ENCODE results near the gene ADAM12.

Gene ADAM12

DNA sequence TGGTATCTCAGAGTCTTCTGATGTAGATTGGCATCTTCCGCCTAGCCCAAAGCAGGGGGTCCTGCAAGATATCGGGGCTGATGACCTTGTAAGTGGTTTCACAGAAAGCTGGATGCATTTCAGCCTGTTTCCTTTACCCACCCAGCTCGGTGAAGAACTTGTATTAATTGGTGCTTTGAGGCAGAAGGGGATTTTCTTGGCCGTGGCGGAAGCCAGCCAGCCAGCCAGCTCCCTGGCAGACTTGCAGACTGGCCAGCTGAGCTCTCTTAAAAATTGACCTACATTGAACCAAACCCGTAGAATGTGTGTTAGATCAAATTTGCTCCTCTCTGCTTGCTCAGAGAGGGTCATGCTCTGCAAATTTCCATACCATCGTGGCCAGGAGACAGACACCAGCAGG, 218.4 kb downstream of the ADAM12 start:
- DNase-seq (ENCODE audit: low spot score) = no peak
- TF ChIP-seq, protein P1, sequence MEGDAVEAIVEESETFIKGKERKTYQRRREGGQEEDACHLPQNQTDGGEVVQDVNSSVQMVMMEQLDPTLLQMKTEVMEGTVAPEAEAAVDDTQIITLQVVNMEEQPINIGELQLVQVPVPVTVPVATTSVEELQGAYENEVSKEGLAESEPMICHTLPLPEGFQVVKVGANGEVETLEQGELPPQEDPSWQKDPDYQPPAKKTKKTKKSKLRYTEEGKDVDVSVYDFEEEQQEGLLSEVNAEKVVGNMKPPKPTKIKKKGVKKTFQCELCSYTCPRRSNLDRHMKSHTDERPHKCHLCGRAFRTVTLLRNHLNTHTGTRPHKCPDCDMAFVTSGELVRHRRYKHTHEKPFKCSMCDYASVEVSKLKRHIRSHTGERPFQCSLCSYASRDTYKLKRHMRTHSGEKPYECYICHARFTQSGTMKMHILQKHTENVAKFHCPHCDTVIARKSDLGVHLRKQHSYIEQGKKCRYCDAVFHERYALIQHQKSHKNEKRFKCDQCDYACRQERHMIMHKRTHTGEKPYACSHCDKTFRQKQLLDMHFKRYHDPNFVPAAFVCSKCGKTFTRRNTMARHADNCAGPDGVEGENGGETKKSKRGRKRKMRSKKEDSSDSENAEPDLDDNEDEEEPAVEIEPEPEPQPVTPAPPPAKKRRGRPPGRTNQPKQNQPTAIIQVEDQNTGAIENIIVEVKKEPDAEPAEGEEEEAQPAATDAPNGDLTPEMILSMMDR (IDR thresholded peaks at IDR 0.05; ENCODE audit: extremely low read depth, missing control alignments) = no peak

DNA sequence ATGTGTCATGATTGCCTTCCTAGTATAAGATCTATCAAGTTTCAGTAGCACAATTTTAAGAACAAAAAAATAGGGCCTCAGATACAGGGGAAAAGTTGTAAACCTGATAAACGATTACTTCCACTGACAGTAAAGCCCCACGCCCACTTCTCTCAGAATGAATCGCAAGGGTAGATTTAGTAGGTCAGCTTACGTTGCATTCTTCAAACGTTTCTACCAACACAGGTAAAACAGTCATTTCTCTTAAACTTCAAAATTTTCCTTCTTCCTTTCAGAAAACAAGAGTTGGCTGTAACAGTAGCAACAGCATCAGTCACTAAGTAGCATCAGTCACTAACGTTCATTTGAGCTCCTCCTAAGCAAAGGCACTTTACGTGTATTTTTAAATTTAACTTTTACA, 221.5 kb downstream of the ADAM12 start:
- TF ChIP-seq, protein P1 (IDR thresholded peaks at IDR 0.05; ENCODE audit: extremely low read depth, missing control alignments) = no peak
- no peak for DNase-seq (ENCODE audit: low spot score)

DNA sequence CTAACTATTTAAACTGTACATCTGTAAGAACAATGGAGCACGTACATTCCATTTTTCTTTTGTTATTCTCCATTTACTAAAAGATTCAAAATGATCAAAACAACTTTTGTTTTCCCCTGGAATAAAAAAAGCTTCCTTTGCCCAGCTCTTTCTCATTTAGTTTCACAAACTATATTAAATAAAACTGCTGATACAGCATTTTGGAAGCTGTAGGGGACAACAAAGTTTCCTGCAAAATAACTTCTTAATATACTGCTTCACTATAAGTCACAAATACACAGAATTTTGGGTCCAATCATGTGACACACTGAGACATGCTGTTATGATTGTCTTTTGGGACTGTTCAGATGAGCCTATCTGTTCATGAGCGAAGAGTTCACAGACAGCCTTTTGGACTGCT, 222.4 kb downstream of the ADAM12 start:
- DNase-seq (ENCODE audit: low spot score) = no peak
- TF ChIP-seq, protein P1 (IDR thresholded peaks at IDR 0.05; ENCODE audit: extremely low read depth, missing control alignments) = no peak

DNA sequence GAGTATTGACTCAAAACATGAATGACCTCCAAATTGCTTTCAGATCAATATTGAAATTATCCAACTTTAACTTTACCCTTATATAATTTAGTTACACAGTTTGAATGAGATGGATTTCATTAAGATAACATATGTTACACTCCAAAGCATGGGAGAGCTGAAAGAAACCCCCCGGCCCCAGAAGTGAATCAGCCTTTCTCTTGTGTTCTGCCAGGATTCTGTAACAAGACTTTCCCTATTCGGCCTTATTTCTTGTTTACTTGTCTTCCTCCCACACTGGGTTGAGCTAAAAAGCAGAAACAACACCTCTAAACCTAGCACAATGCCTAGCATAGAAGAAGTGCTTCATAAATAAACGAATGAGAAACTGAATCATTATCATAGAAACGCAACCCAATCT, 224.8 kb downstream of the ADAM12 start:
- TF ChIP-seq, protein P1 (IDR thresholded peaks at IDR 0.05; ENCODE audit: extremely low read depth, missing control alignments) = no peak
- DNase-seq (ENCODE audit: low spot score) = no peak

DNA sequence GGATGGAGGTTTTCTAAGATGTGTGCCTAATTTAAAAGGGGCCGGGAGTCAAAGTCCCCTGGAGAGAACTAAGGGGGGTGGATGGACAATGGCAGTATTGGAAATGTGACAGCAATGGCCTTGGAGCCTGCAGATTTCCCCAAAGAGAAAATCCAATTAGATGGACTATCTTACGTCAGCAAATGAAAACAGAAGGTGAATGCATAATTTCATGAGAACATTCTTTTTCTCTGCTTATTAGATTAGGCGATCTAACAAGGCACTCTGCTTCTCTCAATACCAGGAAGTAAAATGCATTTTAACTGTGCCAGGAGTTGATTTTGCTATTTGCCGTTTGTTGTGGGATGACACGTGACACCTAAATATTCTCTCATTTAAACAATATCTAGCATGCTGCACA, 226.6 kb downstream of the ADAM12 start:
- no peak for DNase-seq (ENCODE audit: low spot score)
- TF ChIP-seq, protein P1 (IDR thresholded peaks at IDR 0.05; ENCODE audit: extremely low read depth, missing control alignments) = no peak

DNA sequence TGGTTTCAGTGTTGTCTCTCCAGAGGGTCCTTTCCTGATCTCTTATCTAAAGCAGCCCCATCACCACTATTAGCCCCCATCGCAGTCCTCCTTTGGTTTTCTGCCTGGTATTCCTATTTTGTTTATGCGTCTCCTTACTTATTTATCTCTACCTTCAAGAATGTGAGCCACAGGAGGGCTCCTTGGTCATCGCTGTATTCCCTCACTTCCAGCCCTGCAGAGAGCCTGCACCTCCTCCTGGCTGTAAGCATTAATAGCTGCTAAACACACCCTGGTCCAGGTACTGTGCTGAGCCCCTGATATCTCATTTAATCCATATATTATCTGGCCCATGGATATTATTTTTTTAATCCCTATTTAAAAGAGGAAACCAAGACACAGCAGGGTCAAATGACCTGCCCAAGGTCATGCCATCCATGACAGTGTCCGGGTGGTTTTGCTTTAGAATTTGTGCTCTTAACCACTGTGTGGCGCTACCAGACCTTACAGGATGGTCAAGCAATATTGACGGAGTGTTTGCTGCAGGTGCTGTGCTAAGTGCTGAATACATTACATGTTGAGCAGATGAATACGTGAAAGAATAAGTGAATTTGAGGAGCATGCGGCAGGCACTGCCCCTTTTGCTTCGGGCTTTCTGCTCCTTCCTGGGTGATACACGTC, 227.2 kb downstream of the ADAM12 start:
- TF ChIP-seq, protein P1 (IDR thresholded peaks at IDR 0.05; ENCODE audit: extremely low read depth, missing control alignments) = no peak
- DNase-seq (ENCODE audit: low spot score) = no peak

DNA sequence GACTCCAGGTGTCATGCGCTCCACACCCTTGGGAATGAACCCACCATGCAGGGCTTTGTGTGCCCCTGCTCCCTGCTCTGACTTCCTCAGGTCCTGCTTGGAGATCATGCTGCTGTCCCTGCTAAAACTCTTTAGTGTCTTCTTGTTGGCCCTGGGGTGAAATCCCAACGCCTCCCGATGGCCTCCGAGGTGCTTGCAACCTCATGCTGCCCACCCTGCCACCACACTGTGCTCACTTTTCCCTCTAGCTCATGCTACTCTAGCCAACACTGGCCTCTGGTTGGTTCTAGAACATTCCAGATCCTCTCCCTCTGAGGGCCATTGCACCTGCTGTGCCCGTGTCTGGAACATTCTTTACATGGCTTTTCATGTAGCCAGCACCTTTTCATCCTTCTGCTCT, 227.7 kb downstream of the ADAM12 start:
- no peak for DNase-seq (ENCODE audit: low spot score)

More for the DNA sequence above, 227.7 kb downstream of the ADAM12 start:
- TF ChIP-seq, protein P1 (IDR thresholded peaks at IDR 0.05; ENCODE audit: extremely low read depth, missing control alignments) = no peak
